Measurements from ENCODE around the gene PPA2.

DNA sequence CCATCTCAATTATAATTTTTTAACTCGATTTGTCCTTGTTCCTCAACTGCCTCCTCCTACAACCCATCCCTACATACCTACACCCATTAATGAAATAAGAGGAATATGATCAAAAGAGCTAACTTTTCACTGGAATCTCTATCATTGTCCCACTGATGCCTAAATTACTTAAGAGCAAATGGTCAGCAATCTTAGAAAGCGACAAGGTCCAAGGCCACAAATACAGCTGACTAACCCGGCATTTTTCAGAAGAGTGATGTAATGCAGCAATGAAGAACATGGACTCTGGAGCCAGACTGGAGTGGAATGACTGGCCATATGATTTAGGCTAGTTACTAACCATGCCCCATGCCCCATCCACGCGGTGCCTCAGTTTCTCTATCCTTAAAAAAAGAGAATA lies 56.2 kb downstream of the PPA2 start:
- TF ChIP-seq, protein P1, sequence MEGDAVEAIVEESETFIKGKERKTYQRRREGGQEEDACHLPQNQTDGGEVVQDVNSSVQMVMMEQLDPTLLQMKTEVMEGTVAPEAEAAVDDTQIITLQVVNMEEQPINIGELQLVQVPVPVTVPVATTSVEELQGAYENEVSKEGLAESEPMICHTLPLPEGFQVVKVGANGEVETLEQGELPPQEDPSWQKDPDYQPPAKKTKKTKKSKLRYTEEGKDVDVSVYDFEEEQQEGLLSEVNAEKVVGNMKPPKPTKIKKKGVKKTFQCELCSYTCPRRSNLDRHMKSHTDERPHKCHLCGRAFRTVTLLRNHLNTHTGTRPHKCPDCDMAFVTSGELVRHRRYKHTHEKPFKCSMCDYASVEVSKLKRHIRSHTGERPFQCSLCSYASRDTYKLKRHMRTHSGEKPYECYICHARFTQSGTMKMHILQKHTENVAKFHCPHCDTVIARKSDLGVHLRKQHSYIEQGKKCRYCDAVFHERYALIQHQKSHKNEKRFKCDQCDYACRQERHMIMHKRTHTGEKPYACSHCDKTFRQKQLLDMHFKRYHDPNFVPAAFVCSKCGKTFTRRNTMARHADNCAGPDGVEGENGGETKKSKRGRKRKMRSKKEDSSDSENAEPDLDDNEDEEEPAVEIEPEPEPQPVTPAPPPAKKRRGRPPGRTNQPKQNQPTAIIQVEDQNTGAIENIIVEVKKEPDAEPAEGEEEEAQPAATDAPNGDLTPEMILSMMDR (IDR thresholded peaks at IDR 0.05; ENCODE audit: insufficient read depth, low read length), result no peak
- no peak for TF ChIP-seq REST (IDR thresholded peaks at IDR 0.05; ENCODE audit: insufficient replicate concordance, low read depth)

Measured in HL-60 (cell line).